HG03103 (cell line): Measurements from ENCODE around the gene MXD4.

Source experiments
- ATAC-seq: cut with Tn5 transposase; IDR thresholded peaks from one replicate; pipeline ENCODE4 v1.9.1; 2021; ENCODE audit warnings: low read depth; ENCODE audit not compliant: unreplicated experiment

The MXD4 gene

DNA sequence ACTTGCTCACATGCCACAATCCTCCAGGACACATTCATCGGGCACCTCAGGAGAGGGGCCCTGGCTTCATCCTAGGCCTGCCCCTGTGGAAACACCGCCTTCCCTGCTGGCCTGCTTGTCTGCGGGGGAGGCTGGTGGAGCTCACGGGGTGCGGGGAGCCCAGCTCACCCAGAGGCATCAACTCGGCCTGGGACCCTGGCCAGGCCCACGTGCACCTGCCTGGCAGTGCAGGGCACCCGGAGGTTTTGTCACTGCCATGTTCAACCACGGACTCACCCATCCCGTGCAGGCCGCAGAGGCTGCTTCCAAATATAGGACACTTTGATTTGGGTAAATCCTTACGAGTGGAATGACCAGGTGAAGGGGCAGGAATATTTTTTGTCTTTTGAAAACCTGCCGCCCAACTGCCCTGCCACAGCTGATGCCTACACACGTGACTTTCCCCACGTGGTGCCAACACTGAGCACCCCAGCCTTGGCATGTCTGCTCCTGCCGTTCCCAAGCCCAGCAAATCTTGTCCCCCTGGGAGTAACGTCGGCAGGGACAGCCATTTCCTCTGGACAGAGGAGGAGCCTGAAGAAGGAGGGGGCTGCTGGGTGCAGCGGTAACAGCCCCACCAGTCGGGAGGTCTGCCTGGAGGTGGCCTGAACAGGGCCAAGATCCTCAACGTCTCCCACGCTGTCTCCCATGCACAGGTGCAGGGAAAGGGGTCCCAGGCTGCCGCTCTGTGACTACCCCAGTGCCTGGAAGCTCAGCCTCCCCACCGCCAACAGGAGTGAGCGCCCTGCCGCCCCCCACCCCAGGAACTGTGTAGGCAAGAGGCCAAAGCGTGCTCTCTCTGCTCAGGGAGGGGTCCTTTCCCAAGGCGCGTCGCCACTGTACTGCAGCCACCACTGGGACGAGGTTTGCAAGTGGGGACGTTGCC is 8.5 kb downstream of the MXD4 start:
- no peak for ATAC-seq

DNA sequence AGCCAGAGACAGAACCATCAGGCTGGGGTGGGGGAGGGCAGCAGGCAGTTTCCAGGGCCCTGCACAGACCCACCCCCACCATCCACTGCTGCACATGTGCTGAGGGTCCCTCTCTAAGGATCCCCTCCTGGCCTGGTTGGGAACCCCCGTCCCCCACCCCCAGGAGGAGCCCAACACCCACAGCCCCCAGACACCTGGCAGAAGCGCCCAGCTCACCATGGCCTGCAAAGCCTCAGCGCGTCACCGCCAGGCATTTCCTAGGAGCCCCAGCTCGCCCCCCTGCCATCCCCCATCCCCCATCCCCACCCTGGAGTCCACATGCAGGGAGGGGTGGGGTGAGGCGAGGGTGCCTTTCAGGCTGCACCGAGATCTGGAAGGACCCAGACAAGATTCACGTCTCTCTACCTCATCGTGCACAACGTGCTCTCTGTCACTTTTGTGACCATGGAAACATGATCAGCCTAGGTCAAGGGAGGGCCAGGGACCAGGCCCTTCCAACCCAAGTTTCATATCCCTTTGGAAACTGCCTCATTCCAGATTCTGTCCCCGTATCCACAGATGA is 9.3 kb downstream of the MXD4 start:
- ATAC-seq: no peak

DNA sequence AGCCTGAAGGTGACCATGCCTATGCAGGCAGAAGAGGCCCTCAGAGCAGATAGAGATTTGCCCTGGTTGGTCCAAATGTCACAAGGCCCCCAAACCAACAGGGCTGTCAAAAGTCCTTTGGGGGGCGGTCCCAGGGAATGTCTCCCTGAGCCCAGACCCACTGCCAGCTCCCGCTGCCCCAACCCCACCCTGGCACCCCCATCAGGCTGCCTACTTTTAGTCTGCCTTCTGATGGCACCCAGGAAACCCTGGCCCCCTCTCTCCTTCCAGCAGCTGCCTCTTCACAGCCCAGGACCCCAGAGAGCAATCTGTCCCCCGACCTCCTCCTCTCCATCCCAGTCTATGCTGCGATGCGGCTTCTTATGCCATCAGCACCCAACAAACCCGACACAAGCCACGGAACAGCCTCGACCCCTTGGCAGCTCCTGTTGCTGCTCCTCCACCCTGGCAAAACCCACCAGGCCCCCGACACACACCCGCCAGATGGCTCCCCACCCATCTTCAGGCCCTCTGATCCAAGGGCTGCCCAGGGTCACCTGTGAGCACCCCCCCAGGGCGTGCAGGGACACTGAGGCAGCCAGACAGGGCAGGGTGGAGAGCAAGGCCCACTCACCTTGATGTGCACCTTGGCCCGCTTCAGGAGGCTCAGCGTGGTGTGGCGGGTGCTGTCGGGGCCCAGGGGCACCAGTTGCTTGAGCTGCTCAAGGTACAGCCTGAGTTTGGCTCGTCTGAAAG is 9.9 kb downstream of the MXD4 start:
- no peak for ATAC-seq

- no peak for ATAC-seq
Observed at GRCh38 chr4:2251073-2251794, 10.7 kb downstream of the MXD4 start.

DNA sequence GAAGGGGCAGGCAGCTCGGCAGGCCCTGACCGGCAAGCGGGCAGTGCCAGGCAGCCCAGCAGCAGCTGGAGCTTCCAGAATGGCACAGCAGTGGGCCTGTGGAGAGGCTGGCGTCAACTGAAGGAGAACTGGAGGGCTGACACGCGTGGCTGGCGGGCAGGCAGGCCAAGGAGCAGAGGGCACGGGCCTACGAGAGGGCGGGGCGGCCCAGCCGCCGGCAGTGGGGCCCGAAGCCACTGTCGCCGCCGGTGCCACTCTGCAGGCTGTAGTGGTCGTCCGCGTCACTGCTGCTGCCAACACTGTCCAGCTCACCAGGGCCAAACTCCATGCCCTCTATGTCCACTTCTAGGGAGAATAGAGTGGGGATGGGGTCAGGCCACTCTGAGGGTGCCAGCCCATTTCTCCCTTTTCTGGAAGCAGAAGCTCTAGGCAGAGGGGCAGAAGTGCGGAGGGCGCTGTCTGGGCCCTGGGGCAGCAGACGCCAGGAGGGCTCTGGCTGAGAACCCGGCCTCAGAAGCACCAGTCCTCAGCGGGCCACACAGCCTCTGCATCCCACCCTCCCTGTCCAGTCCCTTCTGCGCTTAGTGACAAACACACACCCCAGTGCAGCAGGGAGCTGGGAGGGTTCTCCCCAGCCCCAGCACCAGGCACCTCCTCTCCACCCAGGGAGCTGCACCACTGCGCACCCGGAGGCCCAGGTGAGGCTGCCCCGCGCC is 11.4 kb downstream of the MXD4 start:
- no peak for ATAC-seq

DNA sequence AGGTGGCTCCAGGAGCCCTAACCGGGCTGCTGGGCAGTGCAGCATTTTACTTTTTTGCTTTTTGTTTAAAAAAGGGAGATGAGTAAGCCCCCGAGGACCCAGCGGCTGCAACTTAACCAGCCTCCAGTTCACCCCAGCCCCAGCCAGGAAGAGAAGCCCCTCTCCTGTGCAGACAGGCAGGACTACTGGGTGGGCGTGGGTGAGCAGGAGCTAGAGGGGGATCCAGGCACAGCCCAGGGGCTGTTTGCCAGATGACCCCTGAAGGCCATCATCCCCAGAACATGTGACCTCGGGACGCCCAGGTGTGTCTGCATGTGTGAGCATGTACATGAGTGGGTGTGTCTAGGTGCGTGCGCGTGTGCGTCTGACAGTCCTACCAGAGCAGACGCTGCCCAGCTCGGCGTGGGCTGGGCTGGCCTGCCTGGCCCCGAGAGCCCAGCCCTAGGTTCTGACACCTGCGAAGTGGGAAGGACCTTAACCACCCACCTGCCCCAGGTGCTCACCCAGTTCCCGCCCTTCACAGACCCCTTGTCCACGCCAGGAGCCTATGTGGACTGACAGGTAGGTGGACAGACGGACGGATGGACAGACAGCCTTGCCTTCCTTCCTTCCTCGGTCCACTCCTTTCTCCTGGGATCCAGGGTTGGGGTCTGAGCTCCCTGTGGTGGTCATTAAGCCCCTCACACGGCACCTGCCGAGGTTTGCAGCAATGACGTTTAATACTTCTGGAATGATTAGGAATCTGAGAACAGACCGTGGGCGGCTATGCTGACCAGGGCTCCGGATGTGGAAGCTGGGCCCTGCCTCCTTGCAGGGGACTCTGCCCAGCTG is 12.2 kb downstream of the MXD4 start:
- no peak for ATAC-seq

GRCh38 chr4:2248821-2249261 is 13.1 kb downstream of the MXD4 start:
- ATAC-seq: no peak

DNA sequence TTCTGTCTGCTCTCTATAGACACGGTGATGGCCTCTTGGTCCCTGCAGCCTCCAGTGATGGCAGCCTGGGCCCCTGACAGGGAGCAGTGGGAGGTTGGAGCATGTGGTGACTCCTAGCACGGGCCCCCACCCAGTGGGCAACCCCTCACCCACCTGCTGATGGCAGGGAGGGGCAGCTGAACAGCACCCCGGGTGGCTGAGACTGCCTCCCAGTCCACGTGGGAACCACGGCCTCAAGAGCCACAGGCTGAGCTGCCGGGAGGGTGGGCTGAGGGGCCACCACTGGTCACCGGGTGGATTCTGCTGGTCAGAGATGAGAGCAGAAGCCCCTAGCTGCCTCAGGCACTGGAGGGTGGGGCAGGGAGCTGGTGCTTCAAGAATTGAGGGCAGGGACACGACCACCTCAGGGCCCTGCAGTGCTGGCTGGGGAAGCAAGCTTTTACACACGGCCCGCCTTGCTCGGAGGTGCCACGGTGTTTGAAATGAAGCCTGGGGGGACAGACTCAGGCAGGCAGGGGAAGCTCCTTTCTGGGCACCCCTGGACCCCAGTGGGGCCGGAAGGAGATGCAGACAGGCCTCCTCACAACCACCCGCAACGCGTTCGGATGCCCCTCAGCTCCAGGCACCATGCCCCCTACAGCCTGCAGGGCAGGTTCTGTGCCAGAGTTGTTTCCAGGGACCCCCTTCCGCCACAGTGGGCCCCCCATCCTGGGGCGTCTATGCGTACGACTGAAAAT is 13.7 kb downstream of the MXD4 start:
- no peak for ATAC-seq

GRCh38 chr4:2247128-2248043 is 14.5 kb downstream of the MXD4 start:
- ATAC-seq: no peak

GRCh38 chr4:2246384-2247127 is 15.4 kb downstream of the MXD4 start:
- no peak for ATAC-seq

- ATAC-seq: no peak
Observed at GRCh38 chr4:2245787-2246275, 16.1 kb downstream of the MXD4 start.

DNA sequence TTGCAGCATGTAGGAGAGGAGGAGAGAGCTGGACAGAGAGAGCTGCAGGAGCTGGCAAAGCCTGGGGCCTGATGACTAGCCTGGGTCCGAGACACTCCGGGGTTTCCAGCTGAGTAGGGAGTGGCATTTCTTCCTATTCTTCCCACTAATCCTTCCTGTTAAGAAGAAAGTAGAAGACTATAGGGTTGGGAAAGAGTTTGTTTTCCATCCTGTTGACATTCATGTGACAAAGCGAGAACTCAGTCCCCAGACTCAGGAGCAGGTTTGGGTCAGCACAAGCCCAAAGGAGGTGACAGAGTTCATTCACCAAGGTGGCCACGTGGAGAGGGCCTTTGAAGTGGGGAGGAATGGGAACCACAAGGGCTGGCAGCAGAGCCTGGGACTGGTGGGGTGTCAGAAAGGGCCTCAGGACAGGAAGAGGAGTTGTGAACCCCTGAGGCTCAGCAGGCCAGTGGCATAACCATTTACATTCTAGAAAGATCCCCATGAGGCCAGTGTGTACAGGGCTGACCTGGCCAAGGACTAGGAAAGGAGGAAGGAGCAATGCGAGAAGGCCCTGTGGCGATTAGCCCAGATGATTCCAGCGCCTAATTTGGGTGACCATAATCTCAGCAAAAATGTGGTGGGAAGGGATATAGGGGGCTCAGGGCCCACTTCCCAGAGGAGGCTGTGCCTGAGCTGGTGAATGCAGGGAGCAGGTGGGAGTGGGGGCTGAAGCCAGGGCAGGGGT is 16.7 kb downstream of the MXD4 start:
- no peak for ATAC-seq

DNA sequence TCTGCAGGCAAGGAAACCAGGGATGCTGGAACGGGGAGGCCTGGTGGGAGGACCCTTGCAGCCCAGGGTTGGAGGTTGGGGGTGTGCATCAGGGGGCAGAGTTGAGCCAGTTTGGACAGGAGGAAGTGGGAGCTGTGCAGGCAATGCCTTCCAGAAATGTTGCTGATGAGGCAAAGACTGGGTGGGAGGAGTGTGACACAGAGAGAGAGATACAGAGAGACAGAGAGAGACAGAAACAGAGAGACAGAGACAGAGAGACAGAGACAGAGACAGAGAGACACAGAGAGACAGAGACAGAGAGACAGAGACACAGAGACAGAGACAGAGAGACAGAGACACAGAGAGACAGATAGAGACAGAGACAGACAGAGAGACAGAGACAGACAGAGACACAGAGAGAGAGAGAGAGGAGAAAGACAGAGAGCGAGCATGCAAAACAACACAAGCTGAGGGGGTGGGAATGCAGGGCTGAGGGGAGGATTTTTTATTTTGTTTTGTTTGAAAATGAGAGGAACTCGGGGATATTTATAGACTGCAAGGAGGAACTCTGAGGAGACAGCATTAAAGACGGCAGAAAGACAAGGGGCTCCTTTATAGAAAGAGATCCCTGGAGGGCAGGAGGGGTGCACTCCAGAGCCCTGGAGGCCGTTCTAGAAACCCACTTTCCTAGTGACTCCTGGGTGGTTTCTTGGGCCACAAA is 18.1 kb downstream of the MXD4 start:
- no peak for ATAC-seq

DNA sequence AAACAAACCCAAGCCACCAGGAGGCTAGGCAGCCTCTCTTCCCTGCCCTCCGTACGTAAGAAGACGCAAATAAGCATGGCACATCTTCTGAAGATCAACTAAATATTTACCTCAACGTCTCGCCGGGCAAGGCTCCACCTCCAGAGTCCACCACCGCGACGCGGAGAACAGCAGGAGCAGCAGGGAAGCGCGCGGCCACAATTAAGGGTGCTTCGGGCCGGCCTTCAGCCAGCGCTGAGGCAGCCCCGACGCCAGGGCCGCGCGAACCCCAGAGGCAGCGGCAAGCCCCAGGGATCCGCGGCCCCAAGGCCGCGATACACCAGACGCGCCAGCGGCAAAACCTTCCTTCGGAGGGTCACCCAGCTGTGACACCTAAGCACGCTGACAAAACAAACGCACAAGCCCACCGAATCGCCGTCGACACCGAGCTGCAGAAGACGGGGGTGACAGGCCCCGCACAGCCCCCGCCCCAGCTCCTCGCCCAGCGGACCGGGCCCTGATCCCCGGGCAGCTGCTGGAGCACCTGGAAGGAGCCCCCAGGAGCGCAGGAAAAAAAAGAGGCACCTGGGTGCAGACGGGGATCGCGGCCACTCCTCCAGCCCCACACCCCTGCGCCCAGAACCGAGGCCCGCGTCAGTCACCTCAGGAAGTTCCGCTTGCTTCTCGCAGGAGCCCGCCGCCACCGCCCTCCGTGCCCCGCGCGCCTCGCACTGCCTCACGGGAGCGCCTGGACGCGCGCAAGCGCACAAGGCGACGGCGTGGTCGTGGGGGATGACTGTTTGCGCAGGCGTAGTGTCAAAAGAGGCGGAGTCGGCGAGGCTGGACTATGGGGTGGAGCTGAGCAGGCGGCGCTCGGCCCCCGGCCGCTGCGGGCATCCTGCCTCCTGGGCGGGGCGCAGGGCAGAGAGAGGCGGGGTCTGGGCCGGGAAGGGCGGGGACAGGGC is 20.2 kb downstream of the MXD4 start, which contains the start of the genes HAUS3 and POLN:
TSS of gene HAUS3 (minus strand) at position 712 of the 944 bp plus-strand sequence. CDS start 1,175 bp downstream, outside the sequence.
TSS of gene POLN (minus strand) at position 712 of the 944 bp plus-strand sequence. CDS start 12,890 bp downstream, outside the sequence.
- peak; percentile 84 for ATAC-seq
